HepG2 (cell line): ENCODE measurements around the gene B4GALT1. TPM values are rescaled to one million over a fixed set of nuclear protein-coding genes. Genes with fewer than 3 reads are reported as not detected.
A peak's percentile ranks its signal among the peaks of the same experiment; 100 is the strongest.

ENCODE experiments used
- ATAC-seq: fragments of 200-7000 bp; cut with Tn5 transposase; 3 replicates; pipeline ENCODE4 v1.9.1; 2020; ENCODE audit warnings: mild to moderate bottlenecking, moderate library complexity
- BruUV-seq: library from RNA; stranded (reverse); fragments of 400-500 nt; replicated peaks from 2 replicates; lab custom pipeline; 2021; lab: Mats Ljungman, UMichigan
- CTCF ChIA-PET: fragments of 300-600 bp; formaldehyde crosslinking; extraction: SDS; loops from one replicate; lab custom pipeline; 2021; ENCODE audit warnings: low total read pairs, inconsistent platforms, low intra/inter-chr PET ratio; lab: Yijun Ruan, JAX
- POLR2A ChIA-PET: fragments of 350-600 bp; sonication (Branson Sonifier 250); formaldehyde crosslinking; loops from one replicate; lab custom pipeline; 2020; ENCODE audit warnings: antibody characterized with exemption, inconsistent platforms; lab: Yijun Ruan, JAX
- DNase-seq: peaks from one replicate; pipeline ENCODE4 v3.0.0-alpha.2; 2015; ENCODE audit warnings: low spot score
- FAIRE-seq: peaks from 3 replicates; lab custom pipeline; 2011; peaks lifted over from hg19 to GRCh38; lab: Jason Lieb, UNC
- H2AFZ ChIP-seq: one replicate; pipeline ENCODE4 v1.6.1; 2011; ENCODE audit warnings: low read length, inconsistent platforms
- H3K27ac ChIP-seq: fragments of 300-600 bp; 3 replicates; pipeline ENCODE4 v1.8.0; 2011; ENCODE audit warnings: mixed run types, mild to moderate bottlenecking, mixed read lengths, low read length, inconsistent platforms; ENCODE audit not compliant: insufficient read depth; ENCODE audit errors: extremely low read length
- H3K27me3 ChIP-seq, 2 experiments: fragments of 200-600 bp in 1 of 2; 2 replicates in 1 of 2; 3 replicates in 1 of 2; pipeline versions ENCODE4 v1.6.0 to v1.8.0; 2011; ENCODE audit warnings: low read length in 2 of 2, mild to moderate bottlenecking in 2 of 2, moderate library complexity in 2 of 2, inconsistent platforms in 1 of 2; ENCODE audit not compliant: insufficient read depth in 2 of 2, control insufficient read depth in 1 of 2
- H3K36me3 ChIP-seq, 2 experiments: fragments of 200-600 bp in 1 of 2; replicated peaks in 1 of 2; 2 replicates in 1 of 2; 3 replicates in 1 of 2; pipeline versions ENCODE4 v1.5.1 to v1.8.0; 2011; ENCODE audit warnings: low read length in 2 of 2, inconsistent platforms in 1 of 2; ENCODE audit not compliant: insufficient read depth in 2 of 2, control insufficient read depth in 1 of 2
- H3K4me1 ChIP-seq: 2 replicates; pipeline ENCODE4 v1.5.1; 2012; ENCODE audit warnings: low read length, inconsistent platforms; ENCODE audit not compliant: insufficient read depth
- H3K4me2 ChIP-seq: 2 replicates; pipeline ENCODE4 v1.6.0; 2011; ENCODE audit warnings: low read depth, low read length, inconsistent platforms
- H3K4me3 ChIP-seq, 3 experiments: fragments of 200-600 bp in 1 of 3; sonication (generic), shearing (Covaris generic) in 1 of 3; replicated peaks in 1 of 3; 2 replicates each; pipeline ENCODE4 v1.5.1; 2011 to 2016; ENCODE audit warnings: low read length in 3 of 3, inconsistent platforms in 2 of 3, low read depth in 2 of 3, mild to moderate bottlenecking in 2 of 3, control low read depth in 1 of 3, mixed read lengths in 1 of 3; ENCODE audit not compliant: insufficient read depth in 1 of 3
- H3K79me2 ChIP-seq: one replicate; pipeline ENCODE4 v1.6.1; 2011; ENCODE audit warnings: low read length, inconsistent platforms; ENCODE audit not compliant: insufficient read depth
- H3K9ac ChIP-seq: 2 replicates; pipeline ENCODE4 v1.6.0; 2011; ENCODE audit warnings: mild to moderate bottlenecking, low read depth, low read length, inconsistent platforms; ENCODE audit not compliant: insufficient read depth
- H3K9me3 ChIP-seq: 2 replicates; pipeline ENCODE4 v1.5.1; 2012; ENCODE audit warnings: mild to moderate bottlenecking, low read length
- H4K20me1 ChIP-seq: 2 replicates; pipeline ENCODE4 v1.6.0; 2011; ENCODE audit warnings: inconsistent platforms, mild to moderate bottlenecking, low read length, moderate library complexity; ENCODE audit not compliant: insufficient read depth
- ATF1 ChIP-seq: IDR thresholded peaks from 2 replicates; pipeline ENCODE4 v1.6.1; 2016; ENCODE audit warnings: mild to moderate bottlenecking, control low read depth
- JUN ChIP-seq: sonication (generic); formaldehyde crosslinking; IDR thresholded peaks from 2 replicates; pipeline ENCODE4 v1.4.0; 2020; ENCODE audit warnings: mild to moderate bottlenecking, missing genetic modification reagents
- PHF21A ChIP-seq: sonication (generic); formaldehyde crosslinking; IDR thresholded peaks from 2 replicates; pipeline ENCODE4 v1.5.0; 2020; ENCODE audit warnings: mild to moderate bottlenecking, missing genetic modification reagents
- PITX1 ChIP-seq: sonication (generic); formaldehyde crosslinking; IDR thresholded peaks from 2 replicates; pipeline ENCODE4 v1.5.1; 2020; ENCODE audit warnings: mild to moderate bottlenecking, missing genetic modification reagents
- SCMH1 ChIP-seq: sonication (generic); formaldehyde crosslinking; IDR thresholded peaks from 2 replicates; pipeline ENCODE4 v1.9.0; 2021; ENCODE audit warnings: missing genetic modification reagents, mild to moderate bottlenecking, borderline replicate concordance
- ZNF33A ChIP-seq: sonication (generic); formaldehyde crosslinking; IDR thresholded peaks from 2 replicates; pipeline ENCODE4 v1.5.1; 2020; ENCODE audit warnings: missing genetic modification reagents, mild to moderate bottlenecking, moderate library complexity, borderline replicate concordance
- ZNF350 ChIP-seq: sonication (generic); formaldehyde crosslinking; IDR thresholded peaks from 2 replicates; pipeline ENCODE4 v1.4.0; 2020; ENCODE audit warnings: mild to moderate bottlenecking, low read depth, missing genetic modification reagents, borderline replicate concordance
- ZNF75D ChIP-seq: sonication (generic); formaldehyde crosslinking; IDR thresholded peaks from 2 replicates; pipeline ENCODE4 v1.8.1; 2023; ENCODE audit warnings: missing genetic modification reagents, mild to moderate bottlenecking, borderline replicate concordance
- WGBS: methylation state at CpG from one replicate; pipeline ENCODE4 v1.1.6; 2017; ENCODE audit warnings: low lambda C conversion rate; 5-methylcytosine and 5-hydroxymethylcytosine counted together
- in situ Hi-C: cut with HindIII; loops from 2 replicates; pipeline ENCODE4 v1.10.0; 2017; ENCODE audit warnings: low pct_unique_long_range_greater_than_20kb; ENCODE audit not compliant: extremely low pct_ligation_motif_present
- intact Hi-C: fragments of 100-400 bp; cut with micrococcal nuclease; formaldehyde crosslinking; loops from one replicate; pipeline ENCODE4 v1.10.0; 2022; ENCODE audit not compliant: unreplicated experiment
- polyA plus RNA-seq, 8 experiments: library from polyadenylated mRNA; depleted of rRNA in 3 of 8; stranded (reverse) in 7 of 8; unstranded in 1 of 8; fragments of >200 nt; fragmentation: Illumina TruSeq in 4 of 8; extraction: Trizol in 4 of 8; gene quantifications; 2 replicates each; pipeline versions ENCODE4 v1.2.1 to v1.2.3, GENCODE V29; 2011 to 2016; ENCODE audit warnings: low read depth in 4 of 8, missing spikeins in 1 of 8, mixed read lengths in 1 of 8; ENCODE audit not compliant: insufficient read depth in 1 of 8
- total RNA-seq, 5 experiments: library from RNA; depleted of rRNA; stranded (reverse); fragments of >200 nt; fragmentation: Illumina TruSeq; extraction: Trizol; gene quantifications; 2 replicates each; pipeline ENCODE4 v1.2.3, GENCODE V29; 2016; ENCODE audit warnings: low read depth in 1 of 5
- TF ChIP-seq, protein P1 (sequence below): sonication (generic); formaldehyde crosslinking; IDR thresholded peaks from 2 replicates; pipeline ENCODE4 v1.8.0; 2022; ENCODE audit warnings: mild to moderate bottlenecking, missing genetic modification reagents; ENCODE audit not compliant: insufficient replicate concordance
- TF ChIP-seq, protein P2 (sequence below), 2 experiments: sonication (generic) in 1 of 2; formaldehyde crosslinking in 1 of 2; IDR thresholded peaks; 2 replicates each; pipeline versions ENCODE4 v1.5.1 to v1.6.1; 2011 to 2020; ENCODE audit warnings: borderline replicate concordance in 1 of 2, low read depth in 1 of 2, low read length in 1 of 2, mild to moderate bottlenecking in 1 of 2, missing genetic modification reagents in 1 of 2, moderate library complexity in 1 of 2
- TF ChIP-seq, protein P3 (sequence below): IDR thresholded peaks from 2 replicates; pipeline ENCODE4 v1.6.1; 2012; ENCODE audit warnings: low read depth, low read length, improper control_type of control experiment
- TF ChIP-seq, protein P4 (sequence below), 2 experiments: fragments of 450-650 bp in 1 of 2; sonication (generic) in 1 of 2; formaldehyde crosslinking; IDR thresholded peaks; 2 replicates each; pipeline versions ENCODE4 v1.5.0 to v1.8.0; 2020 to 2022; ENCODE audit warnings: mild to moderate bottlenecking in 1 of 2, missing genetic modification reagents in 1 of 2
- TF ChIP-seq, protein P5 (sequence below): IDR thresholded peaks from 2 replicates; pipeline ENCODE4 v1.6.1; 2016

B4GALT1 gene
- total and polyA plus RNA-seq, 2 of the 13 experiments (the other 11 are each of a cell fraction or from before 2014, with no cell fraction given): 15.7 to 33.5 TPM

DNA sequence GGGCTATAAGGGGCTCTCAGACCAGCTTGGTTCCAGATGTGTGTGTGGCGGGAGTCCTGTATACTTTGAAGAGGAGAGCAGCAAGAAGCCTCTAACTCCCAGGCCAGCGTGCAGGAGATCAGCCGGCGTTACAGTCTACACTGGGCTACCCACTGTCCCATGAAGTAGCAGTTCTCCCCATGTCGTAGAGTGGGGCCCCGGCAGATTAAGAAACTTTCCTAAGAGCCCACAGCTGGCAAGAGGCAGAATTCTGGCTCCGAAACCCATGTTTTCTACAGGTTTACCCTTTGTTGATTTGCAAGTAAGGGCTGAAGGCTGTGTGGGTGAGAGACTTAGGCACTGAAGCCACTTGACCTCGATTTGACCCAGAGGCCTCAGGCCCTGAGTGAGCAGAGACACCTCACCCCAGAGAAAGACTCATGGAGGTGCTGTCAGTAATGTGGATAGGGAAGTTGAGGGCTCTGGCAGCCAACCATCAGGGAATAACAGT lies 881 bp upstream of the B4GALT1 start:
- in situ Hi-C loops: no loop called here
- CTCF ChIA-PET: no interaction called here
- H3K36me3 ChIP-seq: no peaks in the 10 kb centered on the region
- 63% methylated on average over 4 of the region's 8 CpGs for WGBS
- H3K27ac ChIP-seq: peak overlapping the region; percentile 53
- no peak overlapping the region for H2AFZ ChIP-seq
- H4K20me1 ChIP-seq: peaks cover 13% of the 10 kb centered on the region
- FAIRE-seq: no peak
- peak; percentile 1 for ATAC-seq
- no peak for DNase-seq
- no peaks in the 10 kb centered on the region; a peak in 1 of 5 replicates for H3K27me3 ChIP-seq
- peak overlapping the region; percentile 66 to 95 (median 75); a peak in 5 of 6 replicates for H3K4me3 ChIP-seq
- intact Hi-C loops: loop anchor here (1.0 to 5.0 kb wide), 3 partner anchors 36 to 122 kb away; partner anchors contain the start of genes NFX1 and SMU1
- peak overlapping the region; percentile 91 for H3K4me2 ChIP-seq
- peak overlapping the region; percentile 70 for H3K9ac ChIP-seq
- peaks cover 72% of the 10 kb centered on the region for H3K4me1 ChIP-seq
- BruUV-seq: no TSS peak
- POLR2A ChIA-PET: interaction anchor here (1.6 to 2.7 kb wide), 3 partner anchors 10 to 91 kb away, joined by 7 to 26 read pairs (median 10); partner anchors contain the start of gene SMU1
- no peaks in the 10 kb centered on the region for H3K9me3 ChIP-seq
- peaks cover 35% of the 10 kb centered on the region for H3K79me2 ChIP-seq
- TF ChIP-seq ZNF75D (CRISPR knock-in tag) (0 out of 2 replicates have a peak, but pooled peaks have one; percentile 27), ZNF350 (no peak), PHF21A (peak; percentile 47; the same call in 1 of the 2 replicates), PITX1 (CRISPR knock-in tag) (0 out of 2 replicates have a peak, but pooled peaks have one; percentile 5), ATF1 (CRISPR knock-in tag) (no peak), JUN (CRISPR knock-in tag) (no peak), SCMH1 (CRISPR knock-in tag) (no peak), ZNF33A (0 out of 2 replicates have a peak, but pooled peaks have one; percentile 20)
- TF ChIP-seq, protein P1, sequence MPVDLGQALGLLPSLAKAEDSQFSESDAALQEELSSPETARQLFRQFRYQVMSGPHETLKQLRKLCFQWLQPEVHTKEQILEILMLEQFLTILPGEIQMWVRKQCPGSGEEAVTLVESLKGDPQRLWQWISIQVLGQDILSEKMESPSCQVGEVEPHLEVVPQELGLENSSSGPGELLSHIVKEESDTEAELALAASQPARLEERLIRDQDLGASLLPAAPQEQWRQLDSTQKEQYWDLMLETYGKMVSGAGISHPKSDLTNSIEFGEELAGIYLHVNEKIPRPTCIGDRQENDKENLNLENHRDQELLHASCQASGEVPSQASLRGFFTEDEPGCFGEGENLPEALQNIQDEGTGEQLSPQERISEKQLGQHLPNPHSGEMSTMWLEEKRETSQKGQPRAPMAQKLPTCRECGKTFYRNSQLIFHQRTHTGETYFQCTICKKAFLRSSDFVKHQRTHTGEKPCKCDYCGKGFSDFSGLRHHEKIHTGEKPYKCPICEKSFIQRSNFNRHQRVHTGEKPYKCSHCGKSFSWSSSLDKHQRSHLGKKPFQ (CRISPR knock-in tag): peak; percentile 40
- TF ChIP-seq, protein P2, sequence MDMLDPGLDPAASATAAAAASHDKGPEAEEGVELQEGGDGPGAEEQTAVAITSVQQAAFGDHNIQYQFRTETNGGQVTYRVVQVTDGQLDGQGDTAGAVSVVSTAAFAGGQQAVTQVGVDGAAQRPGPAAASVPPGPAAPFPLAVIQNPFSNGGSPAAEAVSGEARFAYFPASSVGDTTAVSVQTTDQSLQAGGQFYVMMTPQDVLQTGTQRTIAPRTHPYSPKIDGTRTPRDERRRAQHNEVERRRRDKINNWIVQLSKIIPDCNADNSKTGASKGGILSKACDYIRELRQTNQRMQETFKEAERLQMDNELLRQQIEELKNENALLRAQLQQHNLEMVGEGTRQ (IDR thresholded peaks at IDR 0.05; ENCODE audit: low read depth, low read length): no peak
- TF ChIP-seq, protein P2 (CRISPR knock-in tag; IDR thresholded peaks at IDR 0.05; ENCODE audit: borderline replicate concordance): no peak
- TF ChIP-seq, protein P3, sequence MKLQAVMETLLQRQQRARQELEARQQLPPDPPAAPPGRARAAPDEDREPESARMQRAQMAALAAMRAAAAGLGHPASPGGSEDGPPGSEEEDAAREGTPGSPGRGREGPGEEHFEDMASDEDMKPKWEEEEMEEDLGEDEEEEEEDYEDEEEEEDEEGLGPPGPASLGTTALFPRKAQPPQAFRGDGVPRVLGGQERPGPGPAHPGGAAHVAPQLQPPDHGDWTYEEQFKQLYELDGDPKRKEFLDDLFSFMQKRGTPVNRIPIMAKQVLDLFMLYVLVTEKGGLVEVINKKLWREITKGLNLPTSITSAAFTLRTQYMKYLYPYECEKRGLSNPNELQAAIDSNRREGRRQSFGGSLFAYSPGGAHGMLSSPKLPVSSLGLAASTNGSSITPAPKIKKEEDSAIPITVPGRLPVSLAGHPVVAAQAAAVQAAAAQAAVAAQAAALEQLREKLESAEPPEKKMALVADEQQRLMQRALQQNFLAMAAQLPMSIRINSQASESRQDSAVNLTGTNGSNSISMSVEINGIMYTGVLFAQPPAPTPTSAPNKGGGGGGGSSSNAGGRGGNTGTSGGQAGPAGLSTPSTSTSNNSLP: no peak
- TF ChIP-seq, protein P4, sequence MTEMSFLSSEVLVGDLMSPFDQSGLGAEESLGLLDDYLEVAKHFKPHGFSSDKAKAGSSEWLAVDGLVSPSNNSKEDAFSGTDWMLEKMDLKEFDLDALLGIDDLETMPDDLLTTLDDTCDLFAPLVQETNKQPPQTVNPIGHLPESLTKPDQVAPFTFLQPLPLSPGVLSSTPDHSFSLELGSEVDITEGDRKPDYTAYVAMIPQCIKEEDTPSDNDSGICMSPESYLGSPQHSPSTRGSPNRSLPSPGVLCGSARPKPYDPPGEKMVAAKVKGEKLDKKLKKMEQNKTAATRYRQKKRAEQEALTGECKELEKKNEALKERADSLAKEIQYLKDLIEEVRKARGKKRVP (CRISPR knock-in tag; IDR thresholded peaks at IDR 0.05): no peak
- TF ChIP-seq, protein P5, sequence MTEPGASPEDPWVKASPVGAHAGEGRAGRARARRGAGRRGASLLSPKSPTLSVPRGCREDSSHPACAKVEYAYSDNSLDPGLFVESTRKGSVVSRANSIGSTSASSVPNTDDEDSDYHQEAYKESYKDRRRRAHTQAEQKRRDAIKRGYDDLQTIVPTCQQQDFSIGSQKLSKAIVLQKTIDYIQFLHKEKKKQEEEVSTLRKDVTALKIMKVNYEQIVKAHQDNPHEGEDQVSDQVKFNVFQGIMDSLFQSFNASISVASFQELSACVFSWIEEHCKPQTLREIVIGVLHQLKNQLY (CRISPR knock-in tag): no peak
